Caco-2 (cell line): ENCODE measurements around the gene ZNF326. TPM values are rescaled to one million over a fixed set of nuclear protein-coding genes. Genes with fewer than 3 reads are reported as not detected.

Source experiments
- BruUV-seq: library from RNA; stranded (reverse); fragments of 400-500 nt; replicated peaks from 2 replicates; lab custom pipeline; 2021; lab: Mats Ljungman, UMichigan
- CTCF ChIA-PET: fragments of 300-600 bp; sonication (Branson Sonifier 250); formaldehyde crosslinking; loops from one replicate; lab custom pipeline; 2022; ENCODE audit warnings: antibody characterized with exemption; lab: Charles Lee
- POLR2A ChIA-PET: fragments of 300-600 bp; sonication (Branson Sonifier 250); formaldehyde crosslinking; loops from one replicate; lab custom pipeline; 2022; ENCODE audit warnings: antibody characterized with exemption; lab: Charles Lee
- DNase-seq, 2 experiments: peaks; one replicate each; pipeline versions ENCODE4 v3.0.0 to v3.0.0-alpha.2; 2020 to 2022
- H3K27me3 ChIP-seq: replicated peaks from 2 replicates; pipeline ENCODE4 v1.6.0; 2011; ENCODE audit warnings: low read length; ENCODE audit not compliant: control insufficient read depth, insufficient read depth
- H3K36me3 ChIP-seq: 2 replicates; pipeline ENCODE4 v1.5.1; 2011; ENCODE audit warnings: low read length; ENCODE audit not compliant: control insufficient read depth, insufficient read depth
- H3K4me1 ChIP-seq: fragments of 250-450 bp; sonication (Bioruptor Pico); 2 replicates; pipeline ENCODE4 v1.5.1; 2020; ENCODE audit warnings: mild to moderate bottlenecking
- H3K4me3 ChIP-seq: 2 replicates; pipeline ENCODE4 v1.5.1; 2011; ENCODE audit warnings: low read depth, mild to moderate bottlenecking, control low read depth, low read length
- H3K9me3 ChIP-seq: fragments of 250-450 bp; sonication (Bioruptor Pico); 2 replicates; pipeline ENCODE4 v1.5.1; 2020; ENCODE audit warnings: mild to moderate bottlenecking, moderate library complexity
- H3K27ac Mint-ChIP-seq: one replicate; pipeline ENCODE4 v1.8.0; 2022; ENCODE audit warnings: mixed read lengths; ENCODE audit not compliant: unreplicated experiment
- H3K27me3 Mint-ChIP-seq: one replicate; pipeline ENCODE4 v1.8.0; 2022; ENCODE audit warnings: mixed read lengths; ENCODE audit not compliant: insufficient read depth, unreplicated experiment
- H3K36me3 Mint-ChIP-seq: one replicate; pipeline ENCODE4 v1.8.0; 2022; ENCODE audit warnings: mild to moderate bottlenecking, mixed read lengths; ENCODE audit not compliant: insufficient read depth, unreplicated experiment
- H3K4me1 Mint-ChIP-seq: one replicate; pipeline ENCODE4 v1.8.0; 2022; ENCODE audit warnings: low read depth, mixed read lengths; ENCODE audit not compliant: unreplicated experiment
- H3K4me3 Mint-ChIP-seq: one replicate; pipeline ENCODE4 v1.8.0; 2022; ENCODE audit warnings: mild to moderate bottlenecking, moderate library complexity, mixed read lengths; ENCODE audit not compliant: unreplicated experiment
- H3K9me3 Mint-ChIP-seq: one replicate; pipeline ENCODE4 v1.8.0; 2022; ENCODE audit warnings: mixed read lengths; ENCODE audit not compliant: unreplicated experiment
- intact Hi-C: fragments of 100-400 bp; cut with micrococcal nuclease; formaldehyde crosslinking; loops from one replicate; pipeline ENCODE4 v1.10.0; 2022; ENCODE audit not compliant: unreplicated experiment
- total RNA-seq: library from RNA; stranded (reverse); gene quantifications from 2 replicates; pipeline ENCODE4 v1.2.3, GENCODE V29; 2022
- TF ChIP-seq, protein P1 (sequence below), 2 experiments: fragments of 200-600 bp in 1 of 2; IDR thresholded peaks; 1 replicate in 1 of 2; 2 replicates in 1 of 2; pipeline versions ENCODE4 v1.5.1 to v1.8.0; 2011 to 2022; ENCODE audit warnings: antibody characterized with exemption in 1 of 2, control low read depth in 1 of 2, inconsistent platforms in 1 of 2, low read depth in 1 of 2, low read length in 1 of 2, mild to moderate bottlenecking in 1 of 2, moderate library complexity in 1 of 2; ENCODE audit not compliant: insufficient read depth in 1 of 2, severe bottlenecking in 1 of 2, unreplicated experiment in 1 of 2

The ZNF326 gene
- total RNA-seq, 1 experiment from 2014 or later: 31.7 TPM

DNA sequence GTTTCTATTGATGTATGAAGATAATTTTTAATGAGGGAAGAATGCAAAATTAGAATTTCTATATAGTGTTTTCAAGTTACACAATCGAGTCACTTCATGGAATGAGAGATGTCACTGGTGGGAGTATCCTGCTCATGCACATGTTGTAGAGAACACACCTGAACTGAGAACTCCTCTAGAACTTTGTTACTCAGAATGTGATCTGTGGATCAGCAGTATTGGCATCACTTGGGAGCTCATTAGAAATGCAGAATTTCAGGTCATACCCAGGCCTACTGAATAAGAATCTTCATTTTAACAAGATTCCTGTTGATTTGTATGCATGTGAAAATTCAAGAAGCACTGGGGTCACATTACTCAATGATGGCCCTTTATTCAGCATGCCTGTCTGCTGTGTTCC is 28.8 kb downstream of the ZNF326 start:
- ChIA-PET POLR2A (no interaction called here), CTCF (no interaction called here)
- intact Hi-C loops: no loop called here
- DNase-seq: no peak
- TF ChIP-seq, protein P1, sequence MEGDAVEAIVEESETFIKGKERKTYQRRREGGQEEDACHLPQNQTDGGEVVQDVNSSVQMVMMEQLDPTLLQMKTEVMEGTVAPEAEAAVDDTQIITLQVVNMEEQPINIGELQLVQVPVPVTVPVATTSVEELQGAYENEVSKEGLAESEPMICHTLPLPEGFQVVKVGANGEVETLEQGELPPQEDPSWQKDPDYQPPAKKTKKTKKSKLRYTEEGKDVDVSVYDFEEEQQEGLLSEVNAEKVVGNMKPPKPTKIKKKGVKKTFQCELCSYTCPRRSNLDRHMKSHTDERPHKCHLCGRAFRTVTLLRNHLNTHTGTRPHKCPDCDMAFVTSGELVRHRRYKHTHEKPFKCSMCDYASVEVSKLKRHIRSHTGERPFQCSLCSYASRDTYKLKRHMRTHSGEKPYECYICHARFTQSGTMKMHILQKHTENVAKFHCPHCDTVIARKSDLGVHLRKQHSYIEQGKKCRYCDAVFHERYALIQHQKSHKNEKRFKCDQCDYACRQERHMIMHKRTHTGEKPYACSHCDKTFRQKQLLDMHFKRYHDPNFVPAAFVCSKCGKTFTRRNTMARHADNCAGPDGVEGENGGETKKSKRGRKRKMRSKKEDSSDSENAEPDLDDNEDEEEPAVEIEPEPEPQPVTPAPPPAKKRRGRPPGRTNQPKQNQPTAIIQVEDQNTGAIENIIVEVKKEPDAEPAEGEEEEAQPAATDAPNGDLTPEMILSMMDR (IDR thresholded peaks at IDR 0.05; ENCODE audit: insufficient read depth in 1 of 2, low read depth in 1 of 2, low read length in 1 of 2, severe bottlenecking in 1 of 2, unreplicated experiment in 1 of 2): no peak
- H3K27me3 ChIP-seq: no peaks in the 10 kb centered on the region
- Mint-ChIP-seq H3K27ac (no peak overlapping the region), H3K9me3 (no peaks in the 10 kb centered on the region), H3K27me3 (no peaks in the 10 kb centered on the region), H3K4me1 (peaks cover 7% of the 10 kb centered on the region), H3K36me3 (peaks cover 69% of the 10 kb centered on the region), H3K4me3 (no peak overlapping the region)
- no TSS peak for BruUV-seq
- H3K9me3 ChIP-seq: no peaks in the 10 kb centered on the region
- H3K4me3 ChIP-seq: no peak overlapping the region
- no peaks in the 10 kb centered on the region for H3K4me1 ChIP-seq
- no peaks in the 10 kb centered on the region for H3K36me3 ChIP-seq

DNA sequence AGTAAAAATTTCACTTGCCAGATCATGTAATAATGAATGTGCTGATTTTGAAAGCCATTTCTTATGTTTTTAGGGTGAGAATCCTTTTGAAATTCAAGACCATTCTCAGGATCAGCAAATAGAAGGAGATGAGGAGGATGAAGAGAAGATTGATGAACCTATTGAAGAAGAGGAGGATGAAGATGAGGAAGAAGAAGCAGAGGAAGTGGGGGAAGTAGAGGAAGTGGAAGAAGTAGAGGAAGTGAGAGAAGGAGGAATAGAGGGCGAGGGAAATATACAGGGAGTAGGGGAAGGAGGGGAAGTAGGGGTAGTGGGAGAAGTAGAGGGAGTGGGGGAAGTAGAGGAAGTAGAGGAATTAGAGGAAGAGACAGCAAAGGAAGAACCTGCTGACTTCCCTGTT is 32.4 kb downstream of the ZNF326 start:
- Mint-ChIP-seq H3K4me1 (peaks cover 7% of the 10 kb centered on the region), H3K27me3 (no peaks in the 10 kb centered on the region), H3K36me3 (peaks cover 58% of the 10 kb centered on the region), H3K4me3 (no peak overlapping the region), H3K9me3 (no peaks in the 10 kb centered on the region), H3K27ac (no peak overlapping the region)
- intact Hi-C loops: no loop called here
- H3K27me3 ChIP-seq: no peaks in the 10 kb centered on the region
- TF ChIP-seq, protein P1 (IDR thresholded peaks at IDR 0.05; ENCODE audit: insufficient read depth in 1 of 2, low read depth in 1 of 2, low read length in 1 of 2, severe bottlenecking in 1 of 2, unreplicated experiment in 1 of 2): no peak
- no peak for DNase-seq
- H3K9me3 ChIP-seq: no peaks in the 10 kb centered on the region
- H3K4me1 ChIP-seq: no peaks in the 10 kb centered on the region
- H3K36me3 ChIP-seq: no peaks in the 10 kb centered on the region
- no peak overlapping the region for H3K4me3 ChIP-seq
- ChIA-PET POLR2A (no interaction called here), CTCF (no interaction called here)
- BruUV-seq: no TSS peak

DNA sequence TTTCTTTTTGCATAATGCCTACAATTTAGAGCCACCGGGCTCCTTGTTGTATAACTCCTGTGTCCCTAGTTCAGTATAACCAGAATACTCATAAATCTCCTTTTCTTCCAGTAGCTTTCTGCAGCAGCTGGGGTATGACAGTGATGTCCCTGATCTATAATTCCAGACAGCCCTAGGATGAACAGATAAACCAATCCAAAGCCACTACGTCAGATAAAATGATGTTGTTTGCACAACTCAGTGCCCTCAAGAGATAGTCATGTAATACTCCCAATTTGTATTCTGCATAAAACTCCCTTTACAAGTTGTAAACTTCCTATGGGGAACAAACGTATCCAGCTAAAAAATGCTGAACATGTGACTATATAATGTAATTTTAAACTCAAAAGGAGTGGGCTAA is 44.7 kb downstream of the ZNF326 start:
- no TSS peak for BruUV-seq
- TF ChIP-seq, protein P1 (IDR thresholded peaks at IDR 0.05; ENCODE audit: insufficient read depth in 1 of 2, low read depth in 1 of 2, low read length in 1 of 2, severe bottlenecking in 1 of 2, unreplicated experiment in 1 of 2): no peak
- ChIA-PET POLR2A (no interaction called here), CTCF (no interaction called here)
- DNase-seq: no peak
- Histone ChIP-seq H3K27me3 (no peaks in the 10 kb centered on the region), H3K4me3 (no peak overlapping the region), H3K9me3 (no peaks in the 10 kb centered on the region), H3K36me3 (no peaks in the 10 kb centered on the region), H3K4me1 (peaks cover 12% of the 10 kb centered on the region)
- H3K4me1 Mint-ChIP-seq: peaks cover 7% of the 10 kb centered on the region
- no peaks in the 10 kb centered on the region for H3K9me3 Mint-ChIP-seq
- no peaks in the 10 kb centered on the region for H3K27me3 Mint-ChIP-seq
- peaks cover 6% of the 10 kb centered on the region for H3K36me3 Mint-ChIP-seq
- no peak overlapping the region for H3K4me3 Mint-ChIP-seq
- H3K27ac Mint-ChIP-seq: no peak overlapping the region
- intact Hi-C loops: no loop called here
